Astrocyte of the spinal cord (primary cell): Measurements from ENCODE around the gene MAGI2.

Experiments
- DNase-seq: peaks from one replicate; pipeline ENCODE4 v3.0.0; 2011; ENCODE audit warnings: low read depth, low spot score
- H3K4me3 ChIP-seq: 2 replicates; pipeline ENCODE4 v1.5.1; 2011; ENCODE audit warnings: low read depth, mild to moderate bottlenecking, low read length, moderate library complexity
- CTCF ChIP-seq: IDR thresholded peaks from 2 replicates; pipeline ENCODE4 v1.5.1; 2012; ENCODE audit warnings: low read depth, mild to moderate bottlenecking, low read length, inconsistent platforms
- in situ Hi-C: cut with HindIII; loops from 2 replicates; pipeline ENCODE4 v1.10.0; 2017; ENCODE audit warnings: low sequenced_read_pairs

The MAGI2 gene

DNA sequence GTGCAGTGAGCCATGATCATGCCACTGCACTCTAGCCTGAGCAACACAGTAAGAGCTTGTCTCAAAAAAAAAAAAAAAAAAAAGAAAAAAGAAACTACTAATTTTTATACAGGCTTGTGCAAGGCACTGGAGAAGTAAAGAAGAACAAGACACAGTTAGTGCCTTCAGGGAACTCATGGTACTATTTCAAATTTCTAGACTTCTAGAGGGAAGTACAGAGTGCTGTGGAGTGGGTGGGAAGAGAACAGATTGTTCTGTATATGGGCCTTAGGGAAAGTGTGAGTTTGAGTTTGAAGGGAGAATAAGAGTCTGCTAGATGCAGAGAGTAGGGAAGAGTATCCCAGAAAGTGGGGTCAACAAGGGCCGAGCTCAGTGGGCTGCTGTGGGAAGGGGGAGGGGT lies 1420.1 kb downstream of the MAGI2 start:
- no peak for DNase-seq
- in situ Hi-C loops = no loop called here
- no peak for TF ChIP-seq CTCF
- no peak overlapping the region for H3K4me3 ChIP-seq

- H3K4me3 ChIP-seq = no peak overlapping the region
- in situ Hi-C loops = no loop called here
- TF ChIP-seq CTCF = no peak
- DNase-seq = no peak
These were observed 1427.0 kb downstream of the MAGI2 start for GRCh38 chr7:78026492-78026891.

- no peak for DNase-seq
- TF ChIP-seq CTCF = no peak
- no peak overlapping the region for H3K4me3 ChIP-seq
- in situ Hi-C loops = no loop called here
These were observed 1428.9 kb downstream of the MAGI2 start for GRCh38 chr7:78024591-78024990.

GRCh38 chr7:78023191-78023590 lies 1430.3 kb downstream of the MAGI2 start:
- TF ChIP-seq CTCF = no peak
- in situ Hi-C loops = no loop called here
- no peak overlapping the region for H3K4me3 ChIP-seq
- DNase-seq = no peak

DNA sequence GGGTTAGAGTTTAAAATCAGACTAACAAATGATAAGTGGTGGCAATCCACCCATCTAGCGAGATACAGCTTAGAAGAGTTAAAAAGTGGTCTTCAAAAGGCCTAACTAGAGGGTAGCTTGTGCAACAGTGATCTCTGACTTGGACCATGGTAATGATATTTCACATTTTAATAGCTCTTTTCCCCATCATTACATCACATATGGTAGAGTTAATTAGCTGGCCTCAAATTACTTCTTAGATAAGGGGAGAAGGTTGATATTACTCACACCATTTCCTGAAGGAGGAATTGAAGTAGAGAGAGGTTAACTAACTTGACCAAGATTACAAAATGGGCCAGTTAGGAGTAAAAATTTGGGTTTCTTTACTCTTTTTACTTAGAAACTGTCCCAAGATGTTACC lies 1431.3 kb downstream of the MAGI2 start:
- in situ Hi-C loops = no loop called here
- no peak for TF ChIP-seq CTCF
- H3K4me3 ChIP-seq = no peak overlapping the region
- no peak for DNase-seq

- no peak for TF ChIP-seq CTCF
- DNase-seq = no peak
- in situ Hi-C loops = no loop called here
- H3K4me3 ChIP-seq = no peak overlapping the region
These were observed 1432.6 kb downstream of the MAGI2 start for GRCh38 chr7:78020874-78021249.

DNA sequence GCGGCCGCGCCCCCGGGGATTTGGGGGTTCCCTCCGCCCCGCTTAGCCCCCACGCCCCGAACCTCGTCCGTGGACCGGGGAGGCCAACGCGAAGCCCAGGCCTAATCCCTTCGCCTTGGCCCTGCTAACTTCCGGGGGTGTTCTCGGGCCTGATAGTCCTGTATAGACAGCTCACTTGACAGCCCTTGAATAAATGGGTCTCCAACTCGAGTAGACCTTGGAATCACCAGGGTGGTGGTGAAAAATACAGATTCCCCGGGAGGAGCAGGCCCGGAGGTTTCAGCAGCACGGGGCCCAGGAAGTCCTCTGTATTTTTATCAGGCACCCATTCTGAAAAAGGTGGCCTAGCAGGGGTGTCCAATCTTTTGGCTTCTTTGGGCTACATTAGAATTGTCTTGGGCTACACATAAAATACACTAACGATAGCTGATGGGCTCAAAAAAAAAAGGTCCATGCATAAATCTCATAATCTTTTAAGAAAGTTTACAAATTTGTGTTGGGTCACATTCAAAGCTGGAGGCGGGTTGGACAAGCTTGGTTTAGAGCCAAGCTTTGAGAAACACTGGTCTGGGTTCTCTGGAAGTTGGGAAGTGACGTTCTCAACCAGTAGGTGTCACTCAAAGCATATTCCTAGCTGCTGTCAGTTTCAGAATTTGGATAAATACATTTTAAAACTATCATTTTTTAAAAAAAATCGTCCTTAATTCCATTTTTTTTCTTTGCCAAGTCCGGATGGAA lies 1433.2 kb downstream of the MAGI2 start:
- H3K4me3 ChIP-seq = peak overlapping the region; percentile 58
- DNase-seq = peak; percentile 81
- TF ChIP-seq CTCF = peak; percentile 66
- in situ Hi-C loops = no loop called here
